Dedifferentiated amniotic fluid mesenchymal stem cell (primary cell): Measurements from ENCODE around the gene MBOAT2.
"Not testable (repeated sequence)": the region's sequence is repeated elsewhere in the genome, so short reads cannot be mapped to it uniquely, and the experiment has no call there.

Source experiments
- DNase-seq: peaks from one replicate; pipeline ENCODE4 v3.0.0-alpha.2; 2016; ENCODE audit errors: extremely low spot score

MBOAT2 gene

GRCh38 chr2:8993196-8993901 is 10.1 kb downstream of the MBOAT2 start:
- DNase-seq: no peak

DNA sequence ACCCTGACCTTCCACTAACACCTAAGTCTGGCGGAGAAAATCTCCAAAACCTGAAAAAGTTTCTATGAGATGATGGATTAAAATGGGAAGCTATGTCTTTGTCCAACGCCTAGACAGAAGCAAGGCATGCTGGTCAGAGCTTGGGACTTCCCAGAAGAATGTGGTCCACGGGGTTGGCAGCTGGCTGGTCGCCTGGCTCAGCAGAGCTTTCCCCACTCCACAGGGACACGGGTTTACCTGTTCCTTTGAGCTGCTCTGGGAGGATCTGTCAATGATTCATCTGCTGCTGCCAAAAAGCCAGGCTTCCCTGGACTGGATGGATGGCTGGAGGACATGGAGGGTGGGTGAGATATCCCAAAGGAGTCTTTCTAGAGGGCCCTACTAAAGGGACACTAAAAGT is 10.8 kb downstream of the MBOAT2 start:
- no peak for DNase-seq

DNA sequence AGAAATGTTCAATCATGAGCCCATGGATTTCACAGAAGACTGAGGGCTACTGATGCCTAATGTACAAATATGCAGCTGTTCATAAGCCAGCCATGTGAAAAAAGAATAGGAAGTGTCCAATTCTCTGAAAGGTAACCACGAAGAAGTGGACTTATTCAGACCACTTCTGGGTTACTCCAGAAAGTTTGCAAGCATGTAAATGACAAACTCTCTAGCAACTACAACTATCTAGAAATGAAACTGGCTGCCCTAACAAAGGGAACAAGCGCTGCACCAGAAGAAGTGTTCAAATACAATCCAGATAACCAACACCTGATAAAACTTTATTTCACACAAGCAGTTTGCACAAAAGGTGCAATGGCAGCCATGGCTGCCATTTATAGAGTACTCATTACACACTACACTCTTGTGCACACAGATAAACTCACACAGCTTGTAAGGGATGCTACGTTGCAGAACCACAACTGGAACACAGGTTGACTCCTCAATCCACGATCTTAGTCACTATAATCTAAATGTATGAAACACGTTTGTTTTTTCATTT is 13.9 kb downstream of the MBOAT2 start:
- no peak for DNase-seq

DNA sequence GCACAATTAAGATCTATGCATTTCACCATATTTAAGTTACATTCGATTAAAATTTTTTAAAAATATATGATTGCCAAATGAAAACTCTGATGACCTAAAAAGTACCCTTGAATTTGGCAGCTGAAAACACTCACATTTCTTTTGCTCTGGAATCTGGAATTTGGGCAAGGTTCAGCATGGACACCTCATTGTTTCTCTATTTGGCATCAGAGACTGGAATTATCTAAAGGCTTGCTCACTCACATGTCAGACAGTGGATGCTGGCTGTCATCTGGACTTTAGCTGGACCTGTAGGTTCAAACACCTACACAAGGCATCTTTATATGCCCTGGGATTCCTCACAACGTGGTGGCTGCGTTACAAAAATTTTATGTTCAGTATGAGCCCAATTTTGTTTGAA is 16.1 kb downstream of the MBOAT2 start:
- no peak for DNase-seq

- DNase-seq: no peak
Measured at GRCh38 chr2:8986327-8986976, 17.0 kb downstream of the MBOAT2 start.

GRCh38 chr2:8985561-8986326 is 17.7 kb downstream of the MBOAT2 start:
- no peak for DNase-seq

GRCh38 chr2:8984855-8985254 is 18.6 kb downstream of the MBOAT2 start:
- no peak for DNase-seq

- no peak for DNase-seq
Measured at GRCh38 chr2:8984157-8984556, 19.3 kb downstream of the MBOAT2 start.

- DNase-seq: no peak
Measured at GRCh38 chr2:8983571-8983970, 19.9 kb downstream of the MBOAT2 start.

DNA sequence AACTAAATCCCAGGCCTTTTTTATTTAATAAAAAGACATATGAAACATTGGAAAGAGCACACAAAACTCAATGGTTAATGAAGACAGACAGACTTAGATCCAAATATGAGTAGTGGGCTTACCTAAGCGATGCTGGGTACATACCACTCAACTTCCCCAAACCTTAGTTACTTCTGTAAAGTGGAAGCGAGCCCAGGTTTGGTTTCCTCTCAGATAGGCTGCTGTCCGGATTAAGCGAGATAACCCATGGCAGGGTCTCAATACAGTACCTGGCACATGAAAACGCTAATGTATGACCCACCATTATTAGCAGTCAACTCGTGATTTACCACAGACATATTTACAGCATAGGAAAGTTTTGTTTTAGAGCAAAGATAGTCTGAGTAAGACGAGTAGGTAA is 21.6 kb downstream of the MBOAT2 start:
- DNase-seq: no peak

GRCh38 chr2:8980096-8980495 is 23.4 kb downstream of the MBOAT2 start:
- no peak for DNase-seq

GRCh38 chr2:8977758-8978157 is 25.7 kb downstream of the MBOAT2 start:
- DNase-seq: no peak

GRCh38 chr2:8976442-8977259 is 26.8 kb downstream of the MBOAT2 start:
- DNase-seq: no peak

- DNase-seq: no peak
Measured at GRCh38 chr2:8974016-8974415, 29.5 kb downstream of the MBOAT2 start.

DNA sequence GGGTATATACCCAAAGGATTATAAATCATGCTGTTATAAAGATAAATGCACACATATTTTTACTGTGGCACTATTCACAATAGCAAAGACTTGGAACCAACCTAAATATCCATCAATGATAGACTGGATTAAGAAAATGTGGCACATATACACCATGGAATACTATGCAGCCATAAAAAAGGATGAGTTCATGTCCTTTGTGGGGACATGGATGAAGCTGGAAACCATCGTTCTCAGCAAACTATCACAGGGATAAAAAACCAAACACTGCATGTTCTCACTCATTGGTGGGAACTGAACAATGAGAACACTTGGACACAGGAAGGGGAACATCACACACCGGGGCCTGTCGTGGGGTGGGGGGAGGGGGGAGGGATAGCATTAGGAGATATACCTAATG is 30.5 kb downstream of the MBOAT2 start:
- not testable (repeated sequence) for DNase-seq

- DNase-seq: not testable (repeated sequence)
Measured at GRCh38 chr2:8972535-8972934, 30.9 kb downstream of the MBOAT2 start.

GRCh38 chr2:8969348-8969747 is 34.1 kb downstream of the MBOAT2 start:
- not testable (repeated sequence) for DNase-seq

DNA sequence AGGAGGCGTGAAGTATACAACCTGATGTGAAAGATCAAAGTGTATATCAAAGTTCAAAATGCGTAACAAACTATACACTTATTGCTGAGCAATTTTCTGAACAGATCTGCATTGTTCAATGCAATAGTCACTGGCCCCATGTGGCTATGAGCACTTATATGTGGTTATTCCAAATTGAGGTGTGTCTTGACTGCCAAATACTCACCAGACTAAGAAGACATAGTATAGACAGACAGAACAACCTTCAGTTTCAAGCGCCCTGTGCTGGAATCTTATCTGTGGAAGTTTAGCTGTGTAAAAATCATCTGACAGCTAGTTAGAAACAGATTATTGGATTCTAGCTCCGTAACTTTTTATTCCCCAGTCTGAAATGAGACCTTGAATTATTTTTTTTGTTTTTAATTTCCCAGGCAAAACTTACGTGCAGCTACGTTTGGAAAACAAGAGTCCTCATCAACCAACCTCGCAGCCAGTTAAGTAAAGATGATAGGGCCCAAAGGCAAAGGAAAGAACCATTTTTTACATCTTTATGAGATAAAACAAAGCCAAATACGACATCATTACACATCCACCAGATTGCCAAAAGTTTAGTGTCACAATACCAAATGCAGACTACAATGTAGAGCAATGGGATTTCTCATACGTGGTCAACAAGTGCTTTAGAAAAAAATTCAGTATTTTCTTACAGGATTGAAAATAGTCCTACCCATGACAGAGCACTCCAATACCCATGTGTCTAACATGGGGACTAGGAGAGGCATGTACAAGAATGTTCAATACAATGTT is 37.2 kb downstream of the MBOAT2 start:
- no peak for DNase-seq

- no peak for DNase-seq
Measured at GRCh38 chr2:8965216-8965969, 38.1 kb downstream of the MBOAT2 start.

DNA sequence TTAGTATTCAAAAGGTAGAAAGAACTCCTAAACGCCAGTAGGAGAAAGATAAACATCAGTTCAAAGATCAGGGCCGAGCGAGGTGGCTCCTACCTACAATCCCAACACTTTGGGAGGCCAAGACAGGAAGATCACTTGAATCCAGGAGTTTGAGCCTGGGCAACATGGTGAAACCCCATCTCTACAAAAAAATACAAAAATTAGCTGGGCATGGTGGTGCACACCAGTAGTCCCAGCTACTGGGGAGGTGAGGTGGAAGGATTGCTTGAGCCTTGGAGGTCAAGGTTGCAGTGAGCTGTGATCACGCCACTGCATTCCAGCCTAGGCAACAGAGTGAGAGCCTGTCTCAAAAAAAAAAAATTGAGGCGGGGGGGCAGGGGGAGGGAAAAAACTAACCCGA is 40.6 kb downstream of the MBOAT2 start:
- no peak for DNase-seq
